Adrenal gland (tissue), 12 donors: ENCODE data around the gene TERB2. TPM values are rescaled to one million over a fixed set of nuclear protein-coding genes. Genes with fewer than 3 reads are reported as not detected.
A peak's percentile ranks its signal among the peaks of the same experiment; 100 is the strongest.
"Not testable (repeated sequence)": the region's sequence is repeated elsewhere in the genome, so short reads cannot be mapped to it uniquely, and the experiment has no call there.

Experiments
- DNase-seq, 7 donors: peaks; one replicate each; pipeline ENCODE4 v3.0.0-alpha.2; 2019 to 2020
- H3K27ac ChIP-seq, 5 donors: fragments of 200-600 bp; sonication (generic) in 4 of 5; 1 replicate in 3 of 5; 2 replicates in 2 of 5; pipeline versions ENCODE4 v1.5.1 to v1.8.0; 2016 to 2020; ENCODE audit warnings: mild to moderate bottlenecking in 1 of 5
- H3K27me3 ChIP-seq: fragments of 200-600 bp; 2 replicates; pipeline ENCODE4 v1.8.0; 2021
- H3K36me3 ChIP-seq, 2 donors: fragments of 200-600 bp; replicated peaks in 1 of 2; 1 replicate in 1 of 2; 2 replicates in 1 of 2; pipeline versions ENCODE4 v1.5.1 to v1.8.0; 2018 to 2022
- H3K4me1 ChIP-seq, 2 donors: fragments of 200-600 bp; replicated peaks in 1 of 2; 1 replicate in 1 of 2; 2 replicates in 1 of 2; pipeline versions ENCODE4 v1.5.1 to v1.8.0; 2018 to 2021
- H3K4me3 ChIP-seq, 4 donors: fragments of 200-600 bp; sonication (generic) in 3 of 4; one replicate each; pipeline ENCODE4 v1.5.1; 2016 to 2018
- H3K9me3 ChIP-seq, 3 donors: fragments of 200-600 bp; sonication (generic) in 1 of 3; replicated peaks in 1 of 3; 1 replicate in 2 of 3; 2 replicates in 1 of 3; pipeline versions ENCODE4 v1.5.1 to v1.8.0; 2016 to 2021
- CTCF ChIP-seq, 6 experiments: fragments of 450-650 bp in 4 of 6; fragments of 200-600 bp in 2 of 6; sonication (generic) in 1 of 6; IDR thresholded peaks; 1 replicate in 5 of 6; 2 replicates in 1 of 6; pipeline versions ENCODE4 v1.5.1 to v1.8.0; 2016 to 2021; ENCODE audit warnings: antibody characterized with exemption in 6 of 6, mild to moderate bottlenecking in 2 of 6, moderate library complexity in 1 of 6
- POLR2A ChIP-seq, 2 donors: fragments of 450-650 bp; IDR thresholded peaks; one replicate each; pipeline ENCODE4 v1.6.1; 2017; ENCODE audit warnings: antibody characterized with exemption in 2 of 2, mild to moderate bottlenecking in 2 of 2, moderate library complexity in 1 of 2
- WGBS, 4 donors: extraction: QIAGEN DNeasy Blood & Tissue Kit in 2 of 4; methylation state at CpG; one replicate each; pipeline versions ENCODE4 v1.1.5 to v1.1.7; 2013 to 2017; 5-methylcytosine and 5-hydroxymethylcytosine counted together
- intact Hi-C, 2 donors: fragments of 100-400 bp; cut with DNase I; formaldehyde crosslinking; loops; one replicate each; pipeline versions ENCODE4 v1.14.1 to v1.15.0; 2022 to 2023
- polyA plus RNA-seq, 3 donors: library from polyadenylated mRNA; stranded (reverse); fragments of 200-250 nt in 2 of 3; fragments of 350-450 nt in 1 of 3; fragmentation: Illumina TruSeq in 1 of 3; extraction: RNeasy Lipid Tissue Mini Kit (QIAGEN cat#74804) in 1 of 3; gene quantifications; one replicate each; pipeline ENCODE4 v1.2.3, GENCODE V29; 2013 to 2014
- total RNA-seq, 9 donors: library from RNA; depleted of rRNA in 4 of 9; stranded (reverse); fragments of >200 nt in 4 of 9; fragments of 120-200 nt in 1 of 9; fragmentation: NEBNext Ultra II Directional in 1 of 9; extraction: Animal tissue kit (Norgen Biotek cat#: 25700) in 1 of 9; gene quantifications; one replicate each; pipeline versions ENCODE4 v1.1.0 to v1.2.4, GENCODE V29; 2013 to 2023
- donor health status: healthy with polysubstance abuse.
- donor health status: Bipolar disorder and iron deficiency.
- donor health status: DM: yes; HTN: yes; CAD: no.
- donor health status: DM: no; HTN: no; CAD: no.
- donor health status: DM: no; HTN: no; CAD: no.
- donor health status: DM: yes; HTN: yes; CAD: no.

The TERB2 gene
- total and polyA plus RNA-seq, 12 donors: not detected

GRCh38 chr15:44999105-44999504, 42.6 kb downstream of the TERB2 start:
- no peak overlapping the region for H3K4me3 ChIP-seq
- no peaks in the 10 kb centered on the region for H3K4me1 ChIP-seq
- intact Hi-C loops: no loop called here
- no peak overlapping the region for H3K27ac ChIP-seq
- H3K36me3 ChIP-seq: no peaks in the 10 kb centered on the region
- H3K9me3 ChIP-seq: no peaks in the 10 kb centered on the region
- DNase-seq: no peak
- 72 to 77% (median 76%) methylated on average over 2 of the region's 2 CpGs for WGBS, 4 donors
- TF ChIP-seq POLR2A (IDR thresholded peaks at IDR 0.05) (no peak), CTCF (IDR thresholded peaks at IDR 0.05) (no peak)
- no peaks in the 10 kb centered on the region for H3K27me3 ChIP-seq

GRCh38 chr15:45001180-45001579, 44.7 kb downstream of the TERB2 start:
- H3K27ac ChIP-seq, H3K4me3 ChIP-seq, H3K36me3 ChIP-seq, H3K9me3 ChIP-seq, H3K4me1 ChIP-seq, DNase-seq, intact Hi-C loops, H3K27me3 ChIP-seq: not testable (repeated sequence)
- 52 to 82% (median 72%) methylated on average over 1 of the region's 1 CpG for WGBS, 4 donors

GRCh38 chr15:45003731-45004410, 47.4 kb downstream of the TERB2 start:
- H3K27ac ChIP-seq, H3K4me3 ChIP-seq, H3K4me1 ChIP-seq, H3K27me3 ChIP-seq, H3K36me3 ChIP-seq, H3K9me3 ChIP-seq, intact Hi-C loops, DNase-seq: not testable (repeated sequence)
- 68 to 78% (median 78%) methylated on average over 2 of the region's 2 CpGs for WGBS, 4 donors

- WGBS, 4 donors: 74 to 94% (median 91%) methylated on average over 5 of the region's 5 CpGs
- H3K4me1 ChIP-seq, H3K4me3 ChIP-seq, H3K36me3 ChIP-seq, DNase-seq, H3K27ac ChIP-seq, intact Hi-C loops, H3K9me3 ChIP-seq, H3K27me3 ChIP-seq: not testable (repeated sequence)
These were observed 48.2 kb downstream of the TERB2 start for GRCh38 chr15:45004590-45005175.

- no peaks in the 10 kb centered on the region for H3K4me1 ChIP-seq
- no peaks in the 10 kb centered on the region for H3K27me3 ChIP-seq
- TF ChIP-seq POLR2A (IDR thresholded peaks at IDR 0.05): no peak
- TF ChIP-seq CTCF (IDR thresholded peaks at IDR 0.05): no peak
- H3K9me3 ChIP-seq: no peaks in the 10 kb centered on the region
- H3K4me3 ChIP-seq: no peak overlapping the region
- WGBS, 4 donors: 58 to 85% (median 74%) methylated on average over 2 of the region's 2 CpGs
- no peaks in the 10 kb centered on the region for H3K36me3 ChIP-seq
- H3K27ac ChIP-seq: no peak overlapping the region
- DNase-seq: no peak
- intact Hi-C loops: no loop called here
These were observed 52.6 kb downstream of the TERB2 start for GRCh38 chr15:45009046-45009445.

- 75 to 96% (median 90%) methylated on average over 1 of the region's 1 CpG for WGBS, 4 donors
- DNase-seq, H3K27ac ChIP-seq, H3K9me3 ChIP-seq, intact Hi-C loops, H3K4me3 ChIP-seq, H3K36me3 ChIP-seq, H3K4me1 ChIP-seq, H3K27me3 ChIP-seq: not testable (repeated sequence)
These were observed 58.6 kb downstream of the TERB2 start for GRCh38 chr15:45015114-45015513.

- DNase-seq, H3K27me3 ChIP-seq, H3K4me3 ChIP-seq, intact Hi-C loops, H3K27ac ChIP-seq, H3K36me3 ChIP-seq, H3K9me3 ChIP-seq: not testable (repeated sequence)
- peaks cover 13 to 28% of the 10 kb centered on the region in 2 donors for H3K4me1 ChIP-seq
- 88 to 91% (median 88%) methylated on average over 9 of the region's 9 CpGs for WGBS, 4 donors
These were observed 63.9 kb downstream of the TERB2 start for GRCh38 chr15:45020222-45020900.

- H3K4me3 ChIP-seq, H3K9me3 ChIP-seq, intact Hi-C loops, DNase-seq, H3K36me3 ChIP-seq, H3K27me3 ChIP-seq: not testable (repeated sequence)
- 91 to 100% (median 94%) methylated on average over 9 of the region's 9 CpGs for WGBS, 4 donors
- Histone ChIP-seq H3K27ac (peak overlapping the region in 1 of 5 donors; percentile 14), H3K4me1 (peaks cover 13 to 30% of the 10 kb centered on the region in 2 donors)
These were observed 64.4 kb downstream of the TERB2 start for GRCh38 chr15:45020901-45021259.
